ENCODE results near the gene LY6G6D.

Gene LY6G6D

GRCh38 chr6:31687860-31688693, 27.1 kb upstream of the LY6G6D start:
- FAIRE-seq (no peak), DNase-seq (ENCODE audit: insufficient read length, low spot score) (no peak)
- no peak for TF ChIP-seq CTCF (IDR thresholded peaks at IDR 0.05; ENCODE audit: insufficient read depth, missing control alignments)

DNA sequence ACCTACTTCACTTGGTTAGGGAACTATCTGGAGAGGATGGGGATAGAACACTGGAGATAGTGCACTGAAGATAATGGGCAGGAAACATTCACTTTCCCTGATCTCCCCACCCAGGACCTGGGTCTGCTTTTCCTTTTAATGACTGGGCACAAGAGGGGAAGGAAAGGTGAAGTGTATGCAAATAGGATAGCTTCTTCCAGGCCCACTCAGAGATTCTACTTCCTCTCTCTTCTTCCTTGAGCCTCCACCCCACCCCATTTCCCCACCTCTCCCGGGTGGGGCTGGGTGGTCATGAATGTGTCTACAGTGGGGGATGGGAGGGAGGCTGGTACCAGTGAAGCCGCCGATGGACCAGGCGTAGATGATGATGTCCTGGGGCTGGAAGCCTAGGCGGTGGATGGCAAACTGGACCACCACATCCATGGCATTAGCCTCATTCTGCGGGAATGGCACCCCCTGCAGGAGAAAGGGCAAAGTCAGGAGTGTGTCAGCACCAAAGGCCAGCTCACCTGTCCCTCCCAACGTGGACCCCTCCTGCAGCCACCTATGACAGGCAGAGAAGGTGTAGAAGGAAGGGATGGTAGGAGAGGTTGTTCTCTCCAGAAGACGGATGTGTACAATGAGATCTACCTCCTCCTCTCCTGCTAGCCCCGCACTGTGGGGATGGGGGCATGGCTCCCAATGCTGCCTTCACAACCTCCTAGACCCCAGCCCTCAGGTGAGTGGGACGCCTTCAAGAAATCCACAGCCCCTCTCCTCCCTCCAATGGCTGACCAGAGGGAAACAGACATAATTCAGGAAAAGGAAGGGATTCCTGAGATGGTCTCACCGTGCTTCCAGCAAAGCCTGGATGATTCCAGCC, 25.7 kb upstream of the LY6G6D start:
- TF ChIP-seq CTCF (IDR thresholded peaks at IDR 0.05; ENCODE audit: insufficient read depth, missing control alignments) = peak; percentile 15
- DNase-seq (ENCODE audit: insufficient read length, low spot score) (no peak), FAIRE-seq (no peak)

DNA sequence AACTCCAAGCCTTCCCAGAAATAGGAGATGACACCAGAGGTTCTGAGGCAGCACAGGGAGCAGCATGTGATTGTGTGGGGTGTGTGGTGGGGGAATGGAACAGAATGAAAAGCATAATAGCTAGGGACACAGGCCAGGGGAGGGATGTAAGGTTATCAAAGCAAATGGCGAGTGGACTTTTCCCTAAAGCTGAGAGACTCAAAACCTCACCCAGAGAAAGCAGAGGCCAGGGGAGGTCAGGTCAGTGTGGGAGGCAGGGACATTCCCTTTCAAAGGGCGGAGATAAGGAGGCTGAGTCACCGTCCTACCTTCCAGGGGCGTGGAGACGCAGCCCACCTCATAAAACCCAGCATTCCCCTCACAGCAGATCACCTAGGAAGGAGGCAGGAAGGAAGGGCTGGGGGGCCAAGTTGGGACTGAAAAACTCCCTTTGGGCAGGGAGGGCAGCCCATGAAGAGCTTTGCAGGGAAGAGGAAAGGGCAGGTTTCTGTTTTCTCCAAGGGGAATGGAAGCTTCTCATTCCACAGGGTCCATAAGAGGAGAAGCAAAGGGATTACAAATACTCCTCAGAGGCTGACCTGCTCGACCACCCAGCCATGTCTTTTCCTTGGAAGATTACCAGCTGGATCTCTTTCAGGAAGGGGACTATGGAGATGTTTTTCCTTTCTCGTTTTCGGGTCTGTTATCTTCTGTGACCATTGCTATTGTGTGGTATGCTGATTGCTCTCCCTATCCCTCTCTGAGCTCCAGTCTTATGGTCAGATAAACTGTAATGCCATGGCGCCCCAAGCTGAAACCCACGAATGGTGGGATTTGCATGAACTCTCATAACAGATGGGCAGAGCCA, 24.7 kb upstream of the LY6G6D start:
- no peak for TF ChIP-seq CTCF (IDR thresholded peaks at IDR 0.05; ENCODE audit: insufficient read depth, missing control alignments)
- FAIRE-seq (no peak), DNase-seq (ENCODE audit: insufficient read length, low spot score) (no peak)

DNA sequence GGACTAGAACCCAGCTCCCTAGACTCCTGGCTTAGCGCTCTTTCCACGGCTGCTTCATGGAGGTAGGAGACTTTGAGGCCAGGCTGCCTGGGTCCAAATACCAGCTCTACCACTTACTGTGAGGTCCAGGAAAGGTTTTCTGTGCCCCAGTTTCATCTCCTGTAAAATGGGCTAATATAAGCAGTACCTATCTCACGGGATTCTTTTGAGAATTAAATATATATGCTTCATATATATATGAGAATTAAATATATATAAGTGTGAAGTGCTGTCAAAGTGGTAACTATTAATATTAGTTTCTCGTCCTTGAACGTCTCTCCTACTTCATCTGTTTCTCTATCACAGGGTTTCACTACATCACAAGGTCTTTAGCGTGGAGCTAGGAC, 24.1 kb upstream of the LY6G6D start:
- no peak for FAIRE-seq
- TF ChIP-seq CTCF (IDR thresholded peaks at IDR 0.05; ENCODE audit: insufficient read depth, missing control alignments) = no peak
- no peak for DNase-seq (ENCODE audit: insufficient read length, low spot score)

DNA sequence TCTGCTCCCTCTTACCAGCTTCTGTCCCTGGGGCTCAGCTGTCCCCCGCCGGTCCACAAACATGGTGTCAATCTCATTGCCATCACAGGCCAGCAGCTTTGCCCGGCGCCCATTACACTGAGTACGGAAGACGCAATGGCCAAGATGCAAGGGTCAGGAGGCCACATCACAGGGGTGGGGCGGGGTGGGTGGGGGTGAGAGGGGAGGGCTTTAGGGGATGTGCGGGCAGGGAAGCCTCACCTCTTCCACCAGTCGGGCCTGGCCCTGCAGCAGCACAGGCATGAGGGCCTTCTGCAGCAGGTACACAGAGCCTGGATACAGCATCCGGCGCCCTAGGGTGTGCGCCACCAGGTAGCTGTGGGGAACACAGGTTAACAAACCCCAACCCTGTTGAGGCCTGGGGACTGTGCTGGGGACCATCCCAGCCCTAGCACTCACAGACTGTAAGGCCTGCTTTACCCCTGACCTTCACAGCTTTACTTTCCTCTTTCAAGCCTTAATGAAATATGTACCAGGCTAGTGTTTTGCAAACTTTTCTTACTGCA, 23.5 kb upstream of the LY6G6D start:
- no peak for DNase-seq (ENCODE audit: insufficient read length, low spot score)
- TF ChIP-seq CTCF (IDR thresholded peaks at IDR 0.05; ENCODE audit: insufficient read depth, missing control alignments) = no peak
- no peak for FAIRE-seq

GRCh38 chr6:31692353-31692752, 22.8 kb upstream of the LY6G6D start:
- no peak for DNase-seq (ENCODE audit: insufficient read length, low spot score)
- no peak for TF ChIP-seq CTCF (IDR thresholded peaks at IDR 0.05; ENCODE audit: insufficient read depth, missing control alignments)
- no peak for FAIRE-seq

All from D721Med (cell line).